ENCODE data around the gene DIAPH1.
"Not testable (repeated sequence)": the region's sequence is repeated elsewhere in the genome, so short reads cannot be mapped to it uniquely, and the experiment has no call there.

DIAPH1 gene

DNA sequence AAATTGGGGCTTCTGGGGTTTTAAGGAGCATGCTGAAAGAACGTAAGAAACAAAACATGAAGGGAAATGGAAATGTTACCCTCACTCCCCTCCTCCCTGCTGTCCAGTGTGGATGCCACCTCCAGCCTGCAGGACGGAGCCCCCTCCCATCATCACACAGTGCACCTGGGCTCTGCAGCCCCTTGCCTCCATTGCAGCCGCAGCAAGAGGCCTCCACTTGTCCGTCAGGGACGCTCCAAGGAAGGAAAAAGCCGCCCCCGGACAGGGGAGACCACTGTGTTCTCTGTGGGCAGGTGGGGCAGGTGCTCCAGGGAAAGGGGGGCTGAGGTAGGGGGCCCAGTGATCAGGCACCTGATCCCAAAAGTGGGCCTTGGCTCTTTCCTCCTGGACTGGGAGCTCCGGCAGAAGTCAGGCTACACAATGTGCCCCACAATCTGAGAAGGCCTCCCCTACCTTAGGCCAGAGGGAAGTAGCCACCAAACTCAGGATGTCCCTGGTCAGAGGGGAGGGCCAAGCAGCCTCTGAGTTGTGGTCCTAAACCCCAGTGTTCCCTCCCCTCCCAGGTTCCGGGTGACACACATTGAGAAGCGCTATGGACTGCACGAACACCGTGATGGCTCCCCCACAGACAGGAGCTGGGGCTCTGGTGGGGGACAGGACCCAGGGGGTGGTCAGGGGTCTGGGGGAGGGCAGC, 20.7 kb upstream of the DIAPH1 start:
- DNase-seq = no peak

- no peak for DNase-seq
Observed at GRCh38 chr5:141638771-141639170, 20.0 kb upstream of the DIAPH1 start.

GRCh38 chr5:141637767-141638419, 19.1 kb upstream of the DIAPH1 start:
- DNase-seq = peak; percentile 68 to 74

DNA sequence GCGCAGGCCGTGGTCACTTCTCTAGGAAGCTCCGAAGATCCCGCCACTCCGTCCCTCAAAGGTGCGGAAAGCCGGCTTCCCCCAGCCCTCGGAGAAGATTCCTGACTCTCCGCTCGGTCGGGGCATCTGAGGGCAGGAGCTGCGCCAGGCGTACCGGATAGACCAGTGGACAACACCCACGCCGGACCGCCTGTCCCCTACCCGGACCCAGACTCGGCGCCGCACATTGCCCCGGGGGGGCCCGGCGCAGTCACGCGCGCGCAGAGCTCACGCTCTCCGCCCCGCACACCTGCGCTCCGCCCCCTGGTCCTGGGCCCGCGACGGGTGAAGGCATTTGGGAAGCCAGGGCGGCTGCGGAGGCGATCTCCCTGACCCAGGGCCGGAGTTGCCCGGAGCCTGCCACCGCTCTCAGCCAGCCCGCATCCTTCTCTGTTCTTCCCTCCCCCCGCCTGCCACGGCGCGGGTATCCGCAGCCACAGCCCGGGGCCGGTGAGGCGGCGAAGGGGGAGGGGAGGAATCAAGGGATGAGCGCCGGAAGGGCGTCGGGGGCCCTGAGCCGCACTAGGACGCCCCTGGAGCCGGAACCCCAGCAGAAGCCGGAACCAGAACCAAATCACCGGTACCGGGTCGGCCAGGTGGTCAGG, 18.4 kb upstream of the DIAPH1 start:
- no peak for DNase-seq

- DNase-seq = peak; percentile 72 to 74
Observed at GRCh38 chr5:141636413-141637122, 17.8 kb upstream of the DIAPH1 start, which contains the start of the genes HDAC3 and RELL2. Gene HDAC3 (minus strand): TSS chr5:141636849. CDS start chr5:141636790, 59 bp downstream. Gene RELL2 (plus strand): TSS chr5:141636997. CDS start chr5:141638226, 1,229 bp downstream.

- peak in 1 of 2 experiments; percentile 32 for DNase-seq
Observed at GRCh38 chr5:141636106-141636412, 17.3 kb upstream of the DIAPH1 start.

- DNase-seq = no peak
Observed at GRCh38 chr5:141635646-141636045, 16.8 kb upstream of the DIAPH1 start.

GRCh38 chr5:141634720-141635119, 15.9 kb upstream of the DIAPH1 start:
- DNase-seq = no peak

GRCh38 chr5:141633871-141634561, 15.2 kb upstream of the DIAPH1 start:
- DNase-seq = peak; percentile 16 to 19

GRCh38 chr5:141632650-141633049, 13.8 kb upstream of the DIAPH1 start:
- no peak for DNase-seq

GRCh38 chr5:141630570-141631140, 11.9 kb upstream of the DIAPH1 start:
- DNase-seq = no peak

GRCh38 chr5:141628175-141628788, 9.5 kb upstream of the DIAPH1 start:
- no peak for DNase-seq

DNA sequence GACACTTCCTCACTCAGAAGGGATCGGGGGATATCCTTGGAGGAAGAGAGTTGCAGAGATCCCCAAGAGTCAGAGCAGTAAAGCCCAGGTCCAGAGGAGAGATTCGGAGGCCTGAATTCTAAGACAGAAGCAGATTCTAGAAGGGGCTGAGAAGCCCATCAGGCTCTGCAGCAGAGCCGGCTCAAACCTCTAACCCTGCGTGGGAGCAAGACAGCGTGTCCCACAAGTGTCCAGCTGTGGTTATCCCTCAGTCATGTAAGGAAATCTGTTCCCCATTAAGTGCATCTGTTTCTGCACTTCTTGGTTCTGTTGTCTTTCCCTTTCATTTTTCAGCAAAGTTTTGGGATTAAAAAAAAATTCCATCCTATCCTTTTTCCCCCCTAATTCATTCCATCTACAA, 4.8 kb upstream of the DIAPH1 start:
- DNase-seq = no peak

DNA sequence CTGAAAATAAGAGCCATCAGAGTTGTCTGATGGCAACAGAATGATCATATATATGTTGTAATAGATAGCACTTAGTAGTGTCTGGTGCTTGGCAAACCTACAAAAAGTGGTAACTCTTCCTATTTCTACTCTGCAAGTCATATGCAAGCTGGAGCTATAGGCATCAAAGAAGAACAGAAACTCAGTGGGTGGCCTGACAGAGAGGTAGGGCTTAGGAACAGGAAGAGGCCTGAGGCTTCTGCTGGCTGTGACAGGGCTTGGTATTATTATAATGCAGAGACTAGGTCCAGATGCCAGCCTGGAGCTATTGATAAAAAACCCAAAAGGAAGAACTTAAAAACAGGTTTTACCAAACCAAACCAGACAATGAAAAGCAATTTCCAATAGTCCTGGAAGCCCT, 4.4 kb upstream of the DIAPH1 start:
- DNase-seq = no peak

DNA sequence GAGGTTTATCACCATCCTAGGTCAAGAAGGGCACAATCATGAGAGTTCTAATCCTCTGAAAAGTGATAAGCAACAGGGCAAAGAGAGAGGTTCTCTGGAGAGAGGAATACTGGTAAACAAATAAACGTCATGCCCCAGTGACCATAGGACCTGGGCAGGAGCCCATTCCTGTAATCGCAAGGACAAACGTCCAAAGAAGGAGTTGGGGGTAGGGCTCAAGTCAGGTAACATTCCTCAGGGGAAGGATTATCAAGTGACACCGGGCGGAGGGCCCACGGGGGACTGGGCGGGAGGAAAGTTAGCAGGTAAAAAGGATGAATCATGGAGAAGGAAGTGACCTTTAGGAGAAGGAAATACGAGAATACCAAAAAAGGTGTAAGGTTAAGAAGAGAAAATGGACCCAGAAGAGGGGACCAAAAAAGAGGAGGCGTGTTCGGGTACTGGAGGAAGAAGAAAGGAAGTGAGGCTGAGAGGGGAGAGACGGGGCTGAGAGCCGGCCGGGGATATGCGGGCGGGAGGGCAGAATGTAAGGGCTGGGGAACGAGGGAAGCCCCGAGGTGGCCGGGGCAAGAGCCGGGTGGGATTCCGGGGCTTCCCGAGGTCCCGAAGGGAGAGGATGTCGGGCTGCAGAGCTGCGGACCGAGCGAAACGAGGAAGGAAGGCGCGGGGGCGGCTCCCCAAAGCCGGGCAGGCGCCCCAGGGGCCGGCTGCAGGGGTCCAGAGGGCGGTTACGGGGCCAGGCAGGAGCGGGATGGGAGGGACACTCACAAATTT, 583 bp downstream of the DIAPH1 start:
- DNase-seq = peak; percentile 52 to 60

DNA sequence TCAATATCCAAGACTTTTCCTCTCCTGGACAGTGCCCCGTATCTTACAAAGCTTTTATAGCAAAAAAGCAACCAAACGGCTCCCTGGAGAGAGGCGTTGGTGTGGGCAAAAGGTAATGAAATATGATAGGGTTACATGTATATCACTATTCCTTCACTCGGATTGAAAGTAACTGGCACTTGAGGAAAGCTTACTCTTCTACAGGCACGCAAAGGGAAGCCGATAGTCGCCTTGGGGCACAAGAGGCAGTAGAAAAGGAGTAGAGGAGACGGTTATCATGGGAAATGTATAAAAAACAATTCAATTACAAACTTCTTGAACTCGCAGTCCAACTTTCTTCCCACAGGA, 1.1 kb downstream of the DIAPH1 start:
- DNase-seq = peak in 1 of 2 experiments; percentile 35

GRCh38 chr5:141617128-141617527, 1.7 kb downstream of the DIAPH1 start:
- no peak for DNase-seq

DNA sequence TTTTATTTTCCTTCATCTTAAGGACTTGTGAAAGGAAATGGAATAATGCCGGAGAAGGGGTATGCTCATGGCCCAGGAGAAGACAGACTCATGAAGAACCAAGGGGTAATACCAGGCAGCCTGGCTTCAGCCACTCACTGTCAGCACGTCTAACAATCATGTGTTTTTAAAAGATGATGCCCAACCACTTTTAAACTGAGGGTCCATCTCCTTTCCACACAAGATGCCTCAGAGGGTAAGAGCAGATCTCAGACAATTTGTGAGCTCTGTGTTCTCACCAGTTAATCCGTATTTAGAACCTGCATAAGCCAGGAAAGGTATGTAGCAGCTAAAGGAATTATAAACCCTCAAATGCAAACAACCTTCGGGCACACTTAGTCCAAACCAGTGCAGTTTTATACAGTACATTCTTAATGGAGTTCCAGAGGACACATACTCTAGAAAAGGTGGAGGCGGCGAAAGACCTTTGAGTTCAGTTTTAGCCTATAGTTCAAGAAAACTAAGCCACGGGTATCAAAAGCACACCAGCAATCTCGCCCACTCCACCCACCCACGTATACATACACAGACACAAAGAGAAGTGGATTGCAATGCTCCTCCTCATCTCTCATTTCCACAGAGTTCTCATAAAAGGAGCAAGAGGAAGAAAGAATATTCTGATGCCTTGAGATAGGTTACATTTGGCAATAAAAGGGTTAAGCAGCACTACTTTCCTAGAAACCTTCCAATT, 2.6 kb downstream of the DIAPH1 start:
- no peak for DNase-seq

- DNase-seq = no peak
Observed at GRCh38 chr5:141613344-141613743, 5.5 kb downstream of the DIAPH1 start.

- no peak for DNase-seq
Observed at GRCh38 chr5:141611289-141611688, 7.5 kb downstream of the DIAPH1 start.

DNA sequence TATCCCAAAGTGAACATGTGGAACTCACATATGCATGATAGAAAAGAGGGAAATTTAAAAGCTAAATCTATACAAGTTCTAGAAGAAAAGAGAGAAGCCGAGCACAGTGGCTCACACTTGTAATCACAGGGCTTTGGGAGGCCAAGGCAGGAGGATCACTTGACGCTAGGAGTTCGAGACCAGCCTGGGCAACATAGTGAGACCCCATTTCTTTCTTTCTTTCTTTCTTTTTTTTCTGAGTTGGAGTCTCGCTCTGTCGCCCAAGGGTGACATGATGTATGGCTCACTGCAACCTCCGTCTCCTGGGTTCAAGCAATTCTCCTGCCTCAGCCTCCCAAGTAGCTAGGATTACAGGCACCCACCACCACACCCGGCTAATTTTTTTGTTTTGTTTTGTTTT, 8.9 kb downstream of the DIAPH1 start:
- not testable (repeated sequence) for DNase-seq

Measured in Kasumi-1 (cell line).